ENCODE data around the gene GIMAP7. TPM values are rescaled to one million over a fixed set of nuclear protein-coding genes. Genes with fewer than 3 reads are reported as not detected.

The GIMAP7 gene
- total RNA-seq, 1 experiment from 2014 or later: 0.33 TPM

DNA sequence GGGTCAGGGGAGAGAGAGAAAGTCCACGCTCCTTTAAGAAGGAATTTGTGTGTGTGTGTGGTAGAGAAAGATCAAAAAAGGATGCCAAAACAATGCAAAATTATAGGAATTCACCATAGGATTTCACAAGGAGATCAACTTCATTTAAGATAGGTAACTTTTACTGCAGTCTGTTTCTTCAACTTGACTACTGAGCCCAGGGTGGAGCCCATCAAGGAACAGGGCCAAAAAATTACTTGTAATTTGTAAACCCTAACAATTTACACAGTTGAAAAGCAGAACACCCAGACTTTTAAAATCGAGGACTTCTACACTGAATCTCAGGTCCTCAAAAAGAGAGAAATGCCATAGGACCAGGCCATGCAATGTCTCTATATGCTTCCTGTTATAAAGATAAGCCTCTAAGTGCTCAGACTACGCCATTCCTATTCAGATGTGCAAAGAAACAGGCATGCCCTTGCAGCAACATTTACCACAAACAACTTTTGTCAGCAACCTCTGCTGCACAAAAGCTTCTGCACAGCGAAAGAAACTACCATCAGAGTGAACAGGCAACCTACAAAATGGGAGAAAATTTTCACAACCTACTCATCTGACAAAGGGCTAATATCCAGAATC lies 42.0 kb downstream of the GIMAP7 start:
- DNase-seq (ENCODE audit: low read depth, low spot score): no peak
- ChIA-PET POLR2A (no interaction called here), CTCF (no interaction called here)
- Histone ChIP-seq H3K27ac (ENCODE audit: low read length) (no peak overlapping the region), H3K36me3 (ENCODE audit: control insufficient read depth, insufficient read depth, low read length) (no peaks in the 10 kb centered on the region; the same call in 1 of the 2 replicates), H3K4me3 (ENCODE audit: low read depth in 2 of 2, low read length in 2 of 2) (no peak overlapping the region), H3K4me1 (ENCODE audit: control insufficient read depth, insufficient read depth, low read length) (no peaks in the 10 kb centered on the region), H3K27me3 (ENCODE audit: control insufficient read depth, insufficient read depth, low read length) (no peaks in the 10 kb centered on the region), H3K9me3 (ENCODE audit: control insufficient read depth, insufficient read depth, low read depth, low read length) (no peaks in the 10 kb centered on the region)
- TF ChIP-seq POLR2AphosphoS5 (IDR thresholded peaks at IDR 0.05; ENCODE audit: low read depth, low read length) (no peak), TCF7L2 (IDR thresholded peaks at IDR 0.05; ENCODE audit: low read depth, low read length) (no peak), CTCF (IDR thresholded peaks at IDR 0.05) (no peak), SIN3A (IDR thresholded peaks at IDR 0.05; ENCODE audit: borderline replicate concordance, insufficient read depth, low read depth, low read length) (no peak)
- TF ChIP-seq, protein P1, sequence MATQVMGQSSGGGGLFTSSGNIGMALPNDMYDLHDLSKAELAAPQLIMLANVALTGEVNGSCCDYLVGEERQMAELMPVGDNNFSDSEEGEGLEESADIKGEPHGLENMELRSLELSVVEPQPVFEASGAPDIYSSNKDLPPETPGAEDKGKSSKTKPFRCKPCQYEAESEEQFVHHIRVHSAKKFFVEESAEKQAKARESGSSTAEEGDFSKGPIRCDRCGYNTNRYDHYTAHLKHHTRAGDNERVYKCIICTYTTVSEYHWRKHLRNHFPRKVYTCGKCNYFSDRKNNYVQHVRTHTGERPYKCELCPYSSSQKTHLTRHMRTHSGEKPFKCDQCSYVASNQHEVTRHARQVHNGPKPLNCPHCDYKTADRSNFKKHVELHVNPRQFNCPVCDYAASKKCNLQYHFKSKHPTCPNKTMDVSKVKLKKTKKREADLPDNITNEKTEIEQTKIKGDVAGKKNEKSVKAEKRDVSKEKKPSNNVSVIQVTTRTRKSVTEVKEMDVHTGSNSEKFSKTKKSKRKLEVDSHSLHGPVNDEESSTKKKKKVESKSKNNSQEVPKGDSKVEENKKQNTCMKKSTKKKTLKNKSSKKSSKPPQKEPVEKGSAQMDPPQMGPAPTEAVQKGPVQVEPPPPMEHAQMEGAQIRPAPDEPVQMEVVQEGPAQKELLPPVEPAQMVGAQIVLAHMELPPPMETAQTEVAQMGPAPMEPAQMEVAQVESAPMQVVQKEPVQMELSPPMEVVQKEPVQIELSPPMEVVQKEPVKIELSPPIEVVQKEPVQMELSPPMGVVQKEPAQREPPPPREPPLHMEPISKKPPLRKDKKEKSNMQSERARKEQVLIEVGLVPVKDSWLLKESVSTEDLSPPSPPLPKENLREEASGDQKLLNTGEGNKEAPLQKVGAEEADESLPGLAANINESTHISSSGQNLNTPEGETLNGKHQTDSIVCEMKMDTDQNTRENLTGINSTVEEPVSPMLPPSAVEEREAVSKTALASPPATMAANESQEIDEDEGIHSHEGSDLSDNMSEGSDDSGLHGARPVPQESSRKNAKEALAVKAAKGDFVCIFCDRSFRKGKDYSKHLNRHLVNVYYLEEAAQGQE (IDR thresholded peaks at IDR 0.05; ENCODE audit: insufficient read depth in 1 of 2, low read depth in 2 of 2, low read length in 1 of 2): no peak
- in situ Hi-C loops (cut with HindIII; ENCODE audit: low pct_unique_long_range_greater_than_20kb, low sequenced_read_pairs) (no loop called here), intact Hi-C loops (cut with micrococcal nuclease; ENCODE audit: unreplicated experiment) (no loop called here)
- ATAC-seq: no peak
- no TSS peak for BruUV-seq (replicated peaks)

- POLR2A ChIA-PET: no interaction called here
- intact Hi-C loops (cut with micrococcal nuclease; ENCODE audit: unreplicated experiment): no loop called here
- DNase-seq (ENCODE audit: low read depth, low spot score) (no peak), ATAC-seq (no peak)
- Histone ChIP-seq H3K27ac (ENCODE audit: low read length) (no peak overlapping the region), H3K36me3 (ENCODE audit: control insufficient read depth, insufficient read depth, low read length) (no peaks in the 10 kb centered on the region; the same call in 1 of the 2 replicates), H3K4me3 (ENCODE audit: low read depth in 2 of 2, low read length in 2 of 2) (no peak overlapping the region), H3K27me3 (ENCODE audit: control insufficient read depth, insufficient read depth, low read length) (no peaks in the 10 kb centered on the region), H3K4me1 (ENCODE audit: control insufficient read depth, insufficient read depth, low read length) (no peaks in the 10 kb centered on the region), H3K9me3 (ENCODE audit: control insufficient read depth, insufficient read depth, low read depth, low read length) (no peaks in the 10 kb centered on the region)
- in situ Hi-C loops (cut with HindIII; ENCODE audit: low pct_unique_long_range_greater_than_20kb, low sequenced_read_pairs): no loop called here
- BruUV-seq (replicated peaks): no TSS peak
- CTCF ChIA-PET: no interaction called here
- TF ChIP-seq, protein P1 (IDR thresholded peaks at IDR 0.05; ENCODE audit: insufficient read depth in 1 of 2, low read depth in 2 of 2, low read length in 1 of 2): no peak
Observed at GRCh38 chr7:150560486-150560885, 45.8 kb downstream of the GIMAP7 start.
